Measurements from ENCODE around the gene LDHAL6B.
A peak's percentile ranks its signal among the peaks of the same experiment; 100 is the strongest.

The LDHAL6B gene

GRCh38 chr15:59174835-59175831 lies 31.5 kb upstream of the LDHAL6B start:
- TF ChIP-seq, protein P1, sequence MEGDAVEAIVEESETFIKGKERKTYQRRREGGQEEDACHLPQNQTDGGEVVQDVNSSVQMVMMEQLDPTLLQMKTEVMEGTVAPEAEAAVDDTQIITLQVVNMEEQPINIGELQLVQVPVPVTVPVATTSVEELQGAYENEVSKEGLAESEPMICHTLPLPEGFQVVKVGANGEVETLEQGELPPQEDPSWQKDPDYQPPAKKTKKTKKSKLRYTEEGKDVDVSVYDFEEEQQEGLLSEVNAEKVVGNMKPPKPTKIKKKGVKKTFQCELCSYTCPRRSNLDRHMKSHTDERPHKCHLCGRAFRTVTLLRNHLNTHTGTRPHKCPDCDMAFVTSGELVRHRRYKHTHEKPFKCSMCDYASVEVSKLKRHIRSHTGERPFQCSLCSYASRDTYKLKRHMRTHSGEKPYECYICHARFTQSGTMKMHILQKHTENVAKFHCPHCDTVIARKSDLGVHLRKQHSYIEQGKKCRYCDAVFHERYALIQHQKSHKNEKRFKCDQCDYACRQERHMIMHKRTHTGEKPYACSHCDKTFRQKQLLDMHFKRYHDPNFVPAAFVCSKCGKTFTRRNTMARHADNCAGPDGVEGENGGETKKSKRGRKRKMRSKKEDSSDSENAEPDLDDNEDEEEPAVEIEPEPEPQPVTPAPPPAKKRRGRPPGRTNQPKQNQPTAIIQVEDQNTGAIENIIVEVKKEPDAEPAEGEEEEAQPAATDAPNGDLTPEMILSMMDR (IDR thresholded peaks at IDR 0.05; ENCODE audit: low read depth, low read length): peak; percentile 65
- peak; percentile 52 for DNase-seq
- no peaks in the 10 kb centered on the region for H3K4me1 ChIP-seq
- H3K4me3 ChIP-seq (ENCODE audit: low read depth, low read length): no peak overlapping the region
- no peaks in the 10 kb centered on the region for H3K9me3 ChIP-seq
- H3K27me3 ChIP-seq: no peaks in the 10 kb centered on the region
- H3K36me3 ChIP-seq: no peaks in the 10 kb centered on the region

GRCh38 chr15:59176653-59177316 lies 29.9 kb upstream of the LDHAL6B start:
- TF ChIP-seq, protein P1 (IDR thresholded peaks at IDR 0.05; ENCODE audit: low read depth, low read length): no peak
- H3K27me3 ChIP-seq: no peaks in the 10 kb centered on the region
- DNase-seq: no peak
- no peaks in the 10 kb centered on the region; the same call in 1 of the 2 replicates for H3K9me3 ChIP-seq
- no peak overlapping the region for H3K4me3 ChIP-seq (ENCODE audit: low read depth, low read length)
- H3K36me3 ChIP-seq: no peaks in the 10 kb centered on the region
- H3K4me1 ChIP-seq: no peaks in the 10 kb centered on the region

DNA sequence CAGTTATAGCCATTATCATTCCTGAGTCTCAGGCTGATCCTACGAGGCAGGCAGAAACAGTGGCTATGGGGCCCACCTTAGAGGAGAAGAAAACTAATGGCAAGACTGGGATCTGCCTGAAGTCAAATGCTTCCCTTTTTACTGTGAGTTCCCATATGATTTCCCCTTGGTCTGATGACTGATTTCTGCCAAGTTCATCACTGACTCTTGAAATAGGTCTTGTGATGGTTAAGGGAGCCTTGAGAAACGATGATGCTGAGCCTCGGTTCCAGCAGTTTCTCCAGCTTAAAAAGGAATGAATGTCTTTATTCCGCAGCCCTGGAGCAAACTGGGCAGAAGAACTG lies 29.4 kb upstream of the LDHAL6B start:
- TF ChIP-seq, protein P1 (IDR thresholded peaks at IDR 0.05; ENCODE audit: low read depth, low read length): no peak
- no peaks in the 10 kb centered on the region; the same call in 1 of the 2 replicates for H3K9me3 ChIP-seq
- no peaks in the 10 kb centered on the region for H3K36me3 ChIP-seq
- H3K27me3 ChIP-seq: no peaks in the 10 kb centered on the region
- no peak for DNase-seq
- no peaks in the 10 kb centered on the region for H3K4me1 ChIP-seq
- no peak overlapping the region for H3K4me3 ChIP-seq (ENCODE audit: low read depth, low read length)

GRCh38 chr15:59178151-59178695 lies 28.4 kb upstream of the LDHAL6B start:
- H3K27me3 ChIP-seq: no peaks in the 10 kb centered on the region
- no peaks in the 10 kb centered on the region for H3K36me3 ChIP-seq
- TF ChIP-seq, protein P1 (IDR thresholded peaks at IDR 0.05; ENCODE audit: low read depth, low read length): no peak
- H3K9me3 ChIP-seq: no peaks in the 10 kb centered on the region; the same call in 1 of the 2 replicates
- no peak for DNase-seq
- no peaks in the 10 kb centered on the region for H3K4me1 ChIP-seq
- H3K4me3 ChIP-seq (ENCODE audit: low read depth, low read length): no peak overlapping the region

DNA sequence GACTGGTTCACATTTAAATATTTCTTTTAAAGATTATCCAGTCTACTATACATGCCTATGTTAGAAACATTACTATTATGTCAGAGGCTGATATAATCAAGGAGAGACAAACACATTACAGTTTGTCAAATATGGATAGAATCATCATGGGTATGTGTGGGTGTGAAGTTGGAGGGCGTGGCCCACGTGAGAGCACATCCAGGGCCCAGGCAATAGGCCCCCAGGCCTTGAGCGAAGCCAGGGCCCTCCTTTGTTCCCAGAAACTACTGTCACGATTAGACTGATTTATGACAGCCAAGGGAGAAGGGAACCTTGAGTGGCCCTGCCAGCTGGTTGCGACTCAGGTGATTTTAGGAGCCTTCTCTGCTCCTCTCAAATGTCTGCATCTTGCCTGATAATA lies 26.9 kb upstream of the LDHAL6B start:
- no peak for DNase-seq
- Histone ChIP-seq H3K4me1 (no peaks in the 10 kb centered on the region), H3K9me3 (no peaks in the 10 kb centered on the region; the same call in 1 of the 2 replicates), H3K36me3 (no peaks in the 10 kb centered on the region), H3K4me3 (ENCODE audit: low read depth, low read length) (no peak overlapping the region), H3K27me3 (no peaks in the 10 kb centered on the region)
- TF ChIP-seq, protein P1 (IDR thresholded peaks at IDR 0.05; ENCODE audit: low read depth, low read length): no peak

Measured in BE2C (cell line).